HG03025 (cell line): Measurements from ENCODE around the gene HECW1.

Experiments
- ATAC-seq: cut with Tn5 transposase; IDR thresholded peaks from one replicate; pipeline ENCODE4 v1.9.1; 2021; ENCODE audit warnings: mild to moderate bottlenecking, moderate library complexity; ENCODE audit not compliant: unreplicated experiment, low FRiP score

Gene HECW1

GRCh38 chr7:43458330-43459018, 346.0 kb downstream of the HECW1 start:
- ATAC-seq = no peak

GRCh38 chr7:43459019-43459337, 346.5 kb downstream of the HECW1 start:
- ATAC-seq = no peak

- no peak for ATAC-seq
These were observed 348.4 kb downstream of the HECW1 start for GRCh38 chr7:43460733-43461348.

GRCh38 chr7:43461349-43462024, 349.0 kb downstream of the HECW1 start:
- no peak for ATAC-seq

- no peak for ATAC-seq
These were observed 350.4 kb downstream of the HECW1 start for GRCh38 chr7:43462836-43463235.

- ATAC-seq = no peak
These were observed 351.0 kb downstream of the HECW1 start for GRCh38 chr7:43463401-43463980.

- no peak for ATAC-seq
These were observed 353.4 kb downstream of the HECW1 start for GRCh38 chr7:43465581-43466554.

GRCh38 chr7:43467406-43467805, 355.0 kb downstream of the HECW1 start:
- no peak for ATAC-seq

GRCh38 chr7:43467846-43468245, 355.4 kb downstream of the HECW1 start:
- ATAC-seq = no peak

GRCh38 chr7:43469051-43469450, 356.6 kb downstream of the HECW1 start:
- no peak for ATAC-seq

- no peak for ATAC-seq
These were observed 357.7 kb downstream of the HECW1 start for GRCh38 chr7:43470110-43470509.

GRCh38 chr7:43475983-43476382, 363.5 kb downstream of the HECW1 start:
- no peak for ATAC-seq

GRCh38 chr7:43476896-43477295, 364.4 kb downstream of the HECW1 start:
- ATAC-seq = no peak

- ATAC-seq = no peak
These were observed 366.6 kb downstream of the HECW1 start for GRCh38 chr7:43479042-43479441.

- no peak for ATAC-seq
These were observed 367.1 kb downstream of the HECW1 start for GRCh38 chr7:43479543-43479942.

- no peak for ATAC-seq
These were observed 368.1 kb downstream of the HECW1 start for GRCh38 chr7:43480581-43480980.

GRCh38 chr7:43481902-43482678, 369.6 kb downstream of the HECW1 start:
- ATAC-seq = no peak

GRCh38 chr7:43482679-43483252, 370.3 kb downstream of the HECW1 start:
- no peak for ATAC-seq

- ATAC-seq = no peak
These were observed 372.4 kb downstream of the HECW1 start for GRCh38 chr7:43484678-43485395.
